K562 (cell line): ENCODE measurements around the gene NUCB2. TPM values are rescaled to one million over a fixed set of nuclear protein-coding genes. Genes with fewer than 3 reads are reported as not detected.

Experiments
- CHD2 ChIP-seq: IDR thresholded peaks from 2 replicates; pipeline ENCODE4 v1.6.1; 2011; ENCODE audit warnings: low read depth, low read length
- EHMT2 ChIP-seq: fragments of 450-650 bp; IDR thresholded peaks from 2 replicates; pipeline ENCODE4 v1.6.1; 2018; ENCODE audit warnings: antibody characterized with exemption
- GATAD2A ChIP-seq: fragments of 450-650 bp; IDR thresholded peaks from 2 replicates; pipeline ENCODE4 v1.6.1; 2017
- HDAC1 ChIP-seq, 2 experiments: fragments of 450-650 bp; IDR thresholded peaks; 2 replicates each; pipeline ENCODE4 v1.6.1; 2016 to 2017; ENCODE audit warnings: inconsistent platforms in 1 of 2, mild to moderate bottlenecking in 1 of 2, moderate library complexity in 1 of 2
- IFI16 ChIP-seq: fragments of 250-450 bp; sonication (Bioruptor Pico); IDR thresholded peaks from 2 replicates; pipeline ENCODE4 v2.1.2; 2022; ENCODE audit warnings: mild to moderate bottlenecking, inconsistent platforms
- MTA1 ChIP-seq: fragments of 450-650 bp; IDR thresholded peaks from 2 replicates; pipeline ENCODE4 v1.6.1; 2017; ENCODE audit warnings: borderline replicate concordance
- POLR2AphosphoS5 ChIP-seq: IDR thresholded peaks from 2 replicates; pipeline ENCODE4 v1.6.1; 2011; ENCODE audit warnings: mild to moderate bottlenecking, low read depth, low read length, moderate library complexity; ENCODE audit not compliant: control insufficient read depth, insufficient read depth
- RB1 ChIP-seq: fragments of 450-650 bp; IDR thresholded peaks from 2 replicates; pipeline ENCODE4 v1.6.1; 2017; ENCODE audit warnings: low read depth, mild to moderate bottlenecking
- SIN3A ChIP-seq, 2 experiments: fragments of 150-350 bp in 1 of 2; IDR thresholded peaks; 2 replicates each; pipeline ENCODE4 v1.6.1; 2011 to 2016; ENCODE audit warnings: borderline replicate concordance in 2 of 2, low read depth in 2 of 2, low read length in 2 of 2, mild to moderate bottlenecking in 2 of 2, moderate library complexity in 2 of 2; ENCODE audit not compliant: control insufficient read depth in 1 of 2
- XRCC4 ChIP-seq: IDR thresholded peaks from one replicate; pipeline ENCODE4 v1.6.1; 2011; ENCODE audit not compliant: insufficient read depth, insufficient read length; ENCODE audit errors: extremely low read depth
- polyA plus RNA-seq, 8 experiments: library from polyadenylated mRNA; depleted of rRNA in 4 of 8; stranded (reverse) in 5 of 8; unstranded in 3 of 8; fragments of >200 nt; fragmentation: Nextera tagmentation in 2 of 8; fragmentation: Illumina TruSeq in 1 of 8; extraction: Ambion mirVana in 2 of 8; extraction: Trizol in 1 of 8; gene quantifications; 2 replicates each; pipeline versions ENCODE4 v1.2.1 to v1.2.3, GENCODE V29; 2011 to 2014; ENCODE audit warnings: inconsistent platforms in 1 of 8, missing spikeins in 1 of 8
- total RNA-seq, 7 experiments: library from RNA; depleted of rRNA in 6 of 7; stranded (reverse); fragments of >200 nt in 6 of 7; fragmentation: Illumina TruSeq in 2 of 7; extraction: Trizol in 2 of 7; gene quantifications; 2 replicates each; pipeline versions ENCODE4 v1.2.1 to v1.2.3, GENCODE V29; 2011 to 2021; ENCODE audit warnings: low replicate concordance in 1 of 7
- TF ChIP-seq, protein P1 (sequence below): sonication (generic); IDR thresholded peaks from 2 replicates; pipeline ENCODE4 v1.6.1; 2016
- TF ChIP-seq, protein P2 (sequence below): fragments of 450-650 bp; formaldehyde crosslinking; conservative IDR thresholded peaks from 2 replicates; pipeline ENCODE4 v1.4.0; 2022; ENCODE audit warnings: mild to moderate bottlenecking, missing genetic modification characterization
- TF ChIP-seq, protein P3 (sequence below): fragments of 250-450 bp; sonication (Bioruptor Pico); IDR thresholded peaks from 2 replicates; pipeline ENCODE4 v1.5.0; 2020; ENCODE audit warnings: mild to moderate bottlenecking
- TF ChIP-seq, protein P4 (sequence below): sonication (generic); formaldehyde crosslinking; IDR thresholded peaks from 2 replicates; pipeline ENCODE4 v1.8.0; 2023; ENCODE audit warnings: mild to moderate bottlenecking, missing genetic modification reagents

NUCB2 gene
- total and polyA plus RNA-seq, 9 of the 15 experiments (the other 6 are each of a cell fraction or from before 2014, with no cell fraction given) = 54.0 to 108 (median 84.6) TPM

DNA sequence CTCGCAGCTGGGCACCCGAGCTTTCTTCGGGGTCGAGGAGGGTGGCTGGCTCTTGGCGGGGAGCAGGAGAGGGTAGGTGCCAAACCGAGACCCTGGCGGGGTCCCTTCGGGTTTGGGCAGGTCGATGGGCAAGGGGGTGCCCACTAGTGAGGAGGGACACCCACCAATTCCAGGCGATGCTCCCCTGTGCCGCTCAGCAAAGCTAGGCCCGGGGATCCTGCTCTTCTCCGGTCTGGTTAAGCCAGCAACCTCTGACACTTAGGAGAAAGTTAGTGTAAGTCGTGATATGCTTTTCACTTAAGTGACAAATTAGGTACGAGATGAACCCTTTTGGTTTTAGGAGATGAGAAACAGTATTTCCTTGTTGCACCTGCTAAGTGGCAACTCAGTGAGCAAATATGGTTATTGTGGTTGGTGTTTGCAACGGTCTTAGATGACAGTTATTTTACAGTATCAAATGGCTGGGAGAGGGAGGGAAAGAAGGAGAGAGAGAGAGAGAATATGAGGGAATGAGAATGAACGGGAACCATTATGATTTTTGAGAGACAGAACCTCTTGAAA, 565 bp downstream of the NUCB2 start (continued):
- TF ChIP-seq XRCC4 (no peak), RB1 (no peak), MTA1 (peak; percentile 20; the same call in 1 of the 2 replicates), EHMT2 (0 out of 2 replicates have a peak, but pooled peaks have one; percentile 17), GATAD2A (0 out of 2 replicates have a peak, but pooled peaks have one; percentile 5), CHD2 (no peak), POLR2AphosphoS5 (0 out of 2 replicates have a peak, but pooled peaks have one; percentile 5), HDAC1 (IDR thresholded peaks at IDR 0.05) (peak in 1 of 2 experiments; percentile 38; a peak in 1 of 4 replicates), SIN3A (IDR thresholded peaks at IDR 0.05; ENCODE audit: borderline replicate concordance in 2 of 2, control insufficient read depth in 1 of 2, low read depth in 2 of 2, low read length in 2 of 2) (peak; percentile 29 to 48; a peak in 1 of 4 replicates), IFI16 (no peak)
- TF ChIP-seq, protein P1, sequence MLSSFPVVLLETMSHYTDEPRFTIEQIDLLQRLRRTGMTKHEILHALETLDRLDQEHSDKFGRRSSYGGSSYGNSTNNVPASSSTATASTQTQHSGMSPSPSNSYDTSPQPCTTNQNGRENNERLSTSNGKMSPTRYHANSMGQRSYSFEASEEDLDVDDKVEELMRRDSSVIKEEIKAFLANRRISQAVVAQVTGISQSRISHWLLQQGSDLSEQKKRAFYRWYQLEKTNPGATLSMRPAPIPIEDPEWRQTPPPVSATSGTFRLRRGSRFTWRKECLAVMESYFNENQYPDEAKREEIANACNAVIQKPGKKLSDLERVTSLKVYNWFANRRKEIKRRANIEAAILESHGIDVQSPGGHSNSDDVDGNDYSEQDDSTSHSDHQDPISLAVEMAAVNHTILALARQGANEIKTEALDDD = peak; percentile 50; the same call in 1 of the 2 replicates
- TF ChIP-seq, protein P2, sequence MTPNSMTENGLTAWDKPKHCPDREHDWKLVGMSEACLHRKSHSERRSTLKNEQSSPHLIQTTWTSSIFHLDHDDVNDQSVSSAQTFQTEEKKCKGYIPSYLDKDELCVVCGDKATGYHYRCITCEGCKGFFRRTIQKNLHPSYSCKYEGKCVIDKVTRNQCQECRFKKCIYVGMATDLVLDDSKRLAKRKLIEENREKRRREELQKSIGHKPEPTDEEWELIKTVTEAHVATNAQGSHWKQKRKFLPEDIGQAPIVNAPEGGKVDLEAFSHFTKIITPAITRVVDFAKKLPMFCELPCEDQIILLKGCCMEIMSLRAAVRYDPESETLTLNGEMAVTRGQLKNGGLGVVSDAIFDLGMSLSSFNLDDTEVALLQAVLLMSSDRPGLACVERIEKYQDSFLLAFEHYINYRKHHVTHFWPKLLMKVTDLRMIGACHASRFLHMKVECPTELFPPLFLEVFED = peak; percentile 77; the same call in 1 of the 2 replicates
- TF ChIP-seq, protein P3, sequence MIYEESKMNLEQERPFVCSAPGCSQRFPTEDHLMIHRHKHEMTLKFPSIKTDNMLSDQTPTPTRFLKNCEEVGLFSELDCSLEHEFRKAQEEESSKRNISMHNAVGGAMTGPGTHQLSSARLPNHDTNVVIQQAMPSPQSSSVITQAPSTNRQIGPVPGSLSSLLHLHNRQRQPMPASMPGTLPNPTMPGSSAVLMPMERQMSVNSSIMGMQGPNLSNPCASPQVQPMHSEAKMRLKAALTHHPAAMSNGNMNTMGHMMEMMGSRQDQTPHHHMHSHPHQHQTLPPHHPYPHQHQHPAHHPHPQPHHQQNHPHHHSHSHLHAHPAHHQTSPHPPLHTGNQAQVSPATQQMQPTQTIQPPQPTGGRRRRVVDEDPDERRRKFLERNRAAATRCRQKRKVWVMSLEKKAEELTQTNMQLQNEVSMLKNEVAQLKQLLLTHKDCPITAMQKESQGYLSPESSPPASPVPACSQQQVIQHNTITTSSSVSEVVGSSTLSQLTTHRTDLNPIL (CRISPR knock-in tag) = no peak
- TF ChIP-seq, protein P4, sequence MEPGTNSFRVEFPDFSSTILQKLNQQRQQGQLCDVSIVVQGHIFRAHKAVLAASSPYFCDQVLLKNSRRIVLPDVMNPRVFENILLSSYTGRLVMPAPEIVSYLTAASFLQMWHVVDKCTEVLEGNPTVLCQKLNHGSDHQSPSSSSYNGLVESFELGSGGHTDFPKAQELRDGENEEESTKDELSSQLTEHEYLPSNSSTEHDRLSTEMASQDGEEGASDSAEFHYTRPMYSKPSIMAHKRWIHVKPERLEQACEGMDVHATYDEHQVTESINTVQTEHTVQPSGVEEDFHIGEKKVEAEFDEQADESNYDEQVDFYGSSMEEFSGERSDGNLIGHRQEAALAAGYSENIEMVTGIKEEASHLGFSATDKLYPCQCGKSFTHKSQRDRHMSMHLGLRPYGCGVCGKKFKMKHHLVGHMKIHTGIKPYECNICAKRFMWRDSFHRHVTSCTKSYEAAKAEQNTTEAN = 0 out of 2 replicates have a peak, but pooled peaks have one; percentile 36
